NCI-H2029 (cell line): ENCODE results near the gene SLC25A51.

Experiments used
- DNase-seq: peaks from one replicate; lab custom pipeline; 2025; lab: John Stamatoyannopoulos, UW

SLC25A51 gene

DNA sequence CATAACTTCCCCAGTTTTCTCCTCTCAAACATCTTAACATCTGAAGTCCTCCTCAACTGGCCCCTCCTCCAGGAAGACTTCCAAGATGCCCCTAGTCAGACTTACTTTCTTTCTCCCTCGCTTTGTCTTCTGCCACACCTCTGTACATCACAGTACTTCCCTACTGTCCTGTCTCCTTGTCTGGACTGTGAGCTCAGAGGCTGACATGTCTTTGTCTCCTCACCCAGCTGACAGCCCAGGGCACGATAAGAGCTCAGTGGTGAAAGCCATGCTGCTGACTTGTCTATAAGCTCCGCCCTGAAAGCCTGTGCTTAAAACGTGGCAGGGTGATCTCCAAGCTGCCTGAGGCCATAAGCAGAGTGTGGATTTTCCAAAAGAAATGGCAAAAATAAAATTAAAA is 33.0 kb upstream of the SLC25A51 start:
- DNase-seq, result no peak

DNA sequence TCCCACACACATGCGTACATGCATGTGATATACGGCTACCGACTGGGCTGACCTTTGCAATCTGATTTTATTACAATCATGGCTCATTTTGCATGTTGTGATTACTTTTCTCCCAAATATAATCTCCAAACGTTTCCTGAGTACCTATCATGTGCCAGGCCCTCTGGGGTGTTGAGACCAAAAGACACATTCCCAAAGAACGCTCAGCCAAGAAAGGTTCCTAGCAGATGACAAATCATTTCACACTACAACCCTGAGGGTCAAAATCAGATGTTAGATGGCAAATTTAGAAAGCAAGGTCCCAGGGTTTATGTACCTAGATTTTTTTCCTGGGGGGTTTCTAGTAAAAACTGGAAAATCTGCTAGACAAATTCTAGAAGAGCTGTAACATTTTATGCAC is 32.4 kb upstream of the SLC25A51 start:
- no peak for DNase-seq

DNA sequence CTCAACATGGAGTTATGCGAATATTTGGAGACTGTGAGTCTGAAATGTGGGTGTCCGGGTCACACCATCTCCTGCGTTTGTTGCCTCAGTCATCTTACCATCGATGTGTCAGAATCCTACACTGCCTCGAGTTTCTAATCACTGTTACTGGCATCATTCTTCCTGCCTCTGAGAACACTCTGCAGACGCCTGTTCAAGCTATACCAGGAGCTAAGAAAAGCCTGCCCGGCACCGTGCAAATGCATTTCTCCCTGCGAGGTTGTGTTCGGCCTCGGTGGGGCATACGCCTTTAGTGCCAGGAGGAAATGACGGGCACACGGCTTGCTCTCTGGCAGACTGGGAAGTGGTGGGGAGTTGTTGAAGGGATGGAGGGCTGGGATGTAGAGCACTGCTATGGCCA is 31.2 kb upstream of the SLC25A51 start:
- DNase-seq, result no peak

DNA sequence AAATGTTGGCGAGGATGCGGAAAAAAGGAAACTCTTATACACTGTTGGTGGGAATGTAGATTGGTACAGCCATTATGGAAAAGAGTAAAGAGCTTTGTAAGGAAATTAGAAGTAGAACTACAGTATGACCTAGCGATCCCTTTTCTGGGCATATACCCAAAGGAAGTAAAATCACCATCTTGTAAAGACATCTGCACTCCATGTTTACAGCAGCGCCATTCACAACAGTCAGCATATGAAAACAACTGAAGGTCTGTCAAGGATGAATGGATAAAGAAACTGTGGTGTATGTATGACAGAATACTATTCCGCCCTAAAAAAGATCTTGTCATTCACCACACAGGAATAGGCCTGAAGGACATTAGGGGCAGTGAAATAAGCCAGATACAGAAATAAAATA is 27.7 kb upstream of the SLC25A51 start:
- no peak for DNase-seq

DNA sequence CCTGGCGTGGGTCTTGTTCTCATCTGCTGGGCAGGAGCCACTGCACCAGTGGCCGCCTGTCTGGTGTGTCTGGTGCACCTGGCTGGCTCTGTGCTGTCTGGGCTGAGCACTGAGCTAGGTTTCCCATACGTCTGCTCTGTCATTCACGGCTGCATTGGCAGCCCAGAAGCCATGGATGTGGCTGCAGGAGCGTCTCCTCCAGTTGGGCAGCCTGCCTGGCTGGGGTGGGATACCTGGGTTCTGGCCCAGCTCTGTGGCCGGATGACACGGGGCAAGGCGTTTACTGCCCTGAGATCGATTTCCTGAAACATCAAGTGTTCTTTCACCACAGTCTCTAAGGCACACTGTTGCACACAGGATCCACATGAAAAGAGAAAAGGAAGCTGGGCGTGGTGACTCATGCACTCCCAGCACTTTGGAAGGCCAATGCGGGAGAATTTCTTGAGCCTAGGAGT is 25.5 kb upstream of the SLC25A51 start:
- DNase-seq, result no peak

DNA sequence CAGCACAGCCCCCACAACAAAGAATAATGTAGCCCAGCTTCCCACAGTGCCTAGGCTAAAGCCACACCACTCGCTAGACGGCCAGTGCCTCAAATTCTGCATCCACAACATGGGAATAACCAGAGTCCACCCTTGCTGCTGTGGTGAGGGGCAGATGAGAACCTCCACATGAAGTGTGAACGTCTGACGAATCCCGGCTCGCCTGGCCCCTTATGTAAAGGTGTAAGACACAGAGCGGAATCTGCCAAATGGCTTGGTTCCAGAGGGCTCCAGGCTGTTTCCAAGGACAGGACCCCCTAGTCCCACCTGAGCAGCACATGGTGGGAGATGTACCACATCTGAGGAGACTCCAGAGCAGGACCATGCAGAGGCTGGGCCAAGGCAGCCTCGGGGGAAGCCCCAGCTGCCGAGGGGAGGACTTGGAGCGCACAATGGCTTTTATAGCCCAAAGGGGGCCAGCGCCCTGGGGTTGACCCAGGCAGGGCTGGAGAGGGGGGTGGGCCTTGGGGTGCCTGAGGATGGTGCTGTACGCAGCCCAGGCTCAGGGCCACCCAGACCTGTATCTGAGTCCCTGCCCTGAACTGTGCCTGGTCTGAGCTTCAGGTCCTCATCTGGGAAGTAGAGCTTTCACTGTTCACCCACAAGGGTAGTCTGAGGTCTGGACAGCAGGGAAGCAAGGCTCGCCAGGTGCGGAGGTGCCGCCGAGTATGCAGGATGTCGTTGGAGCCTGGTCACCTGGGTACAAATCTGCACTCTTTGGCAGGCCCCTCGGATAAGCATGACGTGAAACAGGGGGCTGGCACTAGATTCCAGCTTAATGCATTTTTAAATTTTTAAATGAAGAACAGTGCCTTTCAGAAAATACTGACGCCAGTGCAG is 24.9 kb upstream of the SLC25A51 start:
- DNase-seq, result no peak

DNA sequence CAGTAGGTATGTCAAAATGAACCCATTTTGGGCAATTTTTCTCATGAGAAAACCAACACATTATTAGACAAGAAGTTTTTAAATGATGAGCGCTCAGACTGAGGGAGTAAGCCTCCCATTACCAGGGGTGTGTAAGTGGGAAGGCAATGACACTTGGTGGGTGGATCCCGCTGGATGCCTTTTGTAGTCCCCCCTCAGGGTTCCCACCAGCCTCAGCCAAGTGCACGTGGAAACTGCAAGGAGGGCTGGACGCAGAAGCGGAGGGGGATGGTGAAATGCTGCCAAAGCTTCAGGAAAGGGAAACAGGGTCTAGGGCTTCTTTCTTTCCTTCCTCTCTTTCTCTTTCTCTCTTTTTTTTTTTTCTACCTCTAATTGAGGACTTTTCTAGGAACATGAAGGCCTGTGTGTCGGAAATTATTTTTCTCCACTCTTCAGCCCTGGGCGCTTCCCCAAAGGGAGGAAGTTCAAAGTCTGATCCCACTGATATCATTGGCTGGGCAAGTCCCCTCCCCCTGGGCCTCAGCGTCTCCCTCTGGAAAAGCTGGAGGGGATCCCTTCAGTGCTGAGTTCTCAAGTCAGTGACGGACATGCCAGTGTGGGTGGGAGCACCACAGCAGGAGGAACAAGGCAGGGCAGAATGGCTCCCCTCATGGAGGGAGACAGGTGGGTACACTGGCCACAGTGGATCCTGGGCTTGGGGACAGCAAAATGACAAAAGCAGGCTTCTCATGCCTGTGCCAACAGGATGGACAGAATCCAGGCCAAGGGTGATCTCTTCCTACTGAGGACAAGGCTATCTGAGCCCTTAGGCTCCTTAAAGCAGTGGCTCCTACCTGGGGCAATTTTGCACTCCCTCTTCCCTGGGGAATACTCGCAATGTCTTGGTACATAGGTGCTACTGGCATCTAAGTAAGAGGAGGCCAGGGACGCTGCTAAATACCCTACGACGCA is 23.9 kb upstream of the SLC25A51 start:
- DNase-seq, result no peak

DNA sequence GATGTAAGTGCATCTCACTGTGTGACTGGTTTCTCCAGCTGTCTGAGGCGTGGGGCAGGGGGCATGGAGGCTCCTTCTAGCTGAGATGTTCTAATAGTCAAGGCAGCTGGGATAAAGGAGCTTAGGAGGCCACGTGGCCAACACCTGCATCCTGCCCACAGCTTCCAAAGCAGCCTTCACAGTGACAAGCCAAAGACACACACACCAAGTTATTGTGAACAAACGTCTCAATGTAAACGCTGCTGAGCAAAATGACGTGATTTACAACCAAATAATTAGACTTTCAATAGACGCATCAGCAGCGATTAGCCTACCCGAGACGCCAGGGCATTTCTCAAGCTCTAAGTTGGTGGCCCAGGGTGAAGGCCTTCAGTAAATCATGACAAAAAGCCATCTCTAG is 23.2 kb upstream of the SLC25A51 start:
- no peak for DNase-seq

DNA sequence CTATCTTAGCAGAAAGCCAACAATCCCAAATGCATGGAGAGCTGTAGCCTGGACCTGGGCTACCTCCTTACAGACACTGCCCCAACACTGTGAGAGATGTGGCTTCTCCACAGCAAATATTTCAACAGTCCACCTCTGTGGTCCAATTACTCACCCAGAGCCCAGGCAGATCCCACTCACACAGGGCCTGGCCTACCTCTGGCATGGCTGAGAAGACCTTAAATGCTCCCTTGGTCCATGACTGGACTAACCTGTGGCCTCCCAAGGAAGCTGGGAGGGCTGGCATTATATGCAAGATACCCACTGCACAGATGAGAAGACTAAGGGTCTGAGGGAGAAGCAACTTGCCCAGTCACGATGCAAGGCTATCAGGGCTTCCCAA is 22.8 kb upstream of the SLC25A51 start:
- DNase-seq, result no peak

DNA sequence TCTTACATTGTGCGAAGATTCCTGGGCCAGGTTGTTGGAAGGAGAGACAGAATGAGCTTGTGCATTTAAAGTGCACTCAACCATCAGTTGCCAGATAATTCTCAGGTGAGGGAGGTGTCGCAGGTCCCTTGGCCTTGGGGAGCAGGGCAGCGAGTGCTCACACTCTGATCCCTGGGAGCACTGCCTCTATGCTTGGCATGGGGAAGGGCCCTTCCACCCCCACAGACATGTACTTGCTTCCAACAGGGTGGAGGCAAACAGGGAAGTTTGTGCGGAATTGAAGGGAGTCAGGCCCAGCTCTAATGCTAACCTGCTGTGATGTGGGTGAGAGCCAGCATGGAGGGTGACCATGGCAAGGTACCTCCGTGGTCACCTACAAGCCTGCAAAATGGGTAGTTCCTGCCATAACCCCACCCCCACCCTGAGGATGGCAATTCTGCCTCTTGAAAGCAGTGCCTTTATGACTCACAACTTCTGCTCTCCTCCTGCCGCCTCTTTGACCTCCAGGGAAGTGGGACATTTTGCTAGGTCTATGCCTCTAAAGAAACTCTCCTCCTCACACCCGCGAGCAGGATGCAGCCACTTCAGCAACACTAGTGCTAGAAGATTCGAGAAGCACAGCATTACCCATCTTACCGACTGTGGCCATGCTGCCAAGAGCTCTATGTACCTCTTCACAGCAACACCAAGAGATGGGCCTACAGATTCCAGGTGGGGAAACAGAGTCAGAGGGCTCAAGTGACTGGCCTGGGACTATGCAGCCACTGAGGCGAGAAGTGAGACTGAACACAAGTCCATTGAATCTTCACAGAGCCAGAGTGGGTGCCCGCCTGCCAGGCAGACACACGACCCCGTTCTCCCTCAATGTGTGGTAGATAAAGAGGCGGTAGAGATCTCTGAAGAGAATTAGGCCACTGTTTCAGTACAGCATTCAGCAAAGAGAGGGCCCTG is 22.1 kb upstream of the SLC25A51 start:
- no peak for DNase-seq

DNA sequence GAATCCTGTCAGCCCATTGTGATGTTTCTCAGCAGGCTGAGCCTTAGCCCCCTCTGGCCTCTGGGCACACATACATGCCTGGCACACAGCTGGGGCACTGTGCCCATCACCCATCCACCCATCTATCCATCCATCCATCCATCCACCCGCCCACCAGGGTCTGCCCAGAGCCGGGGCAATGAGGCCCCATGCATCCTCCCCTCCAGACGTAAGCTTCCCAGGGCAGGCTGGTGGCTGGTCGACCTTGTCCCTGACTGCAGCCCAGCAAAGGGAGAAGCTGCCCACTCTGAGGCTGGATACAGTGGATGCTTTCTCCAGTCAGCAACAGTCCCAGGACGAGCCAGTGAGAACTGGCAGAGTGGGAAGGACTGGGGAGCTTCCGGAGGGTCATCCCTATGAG is 21.1 kb upstream of the SLC25A51 start:
- DNase-seq, result no peak

DNA sequence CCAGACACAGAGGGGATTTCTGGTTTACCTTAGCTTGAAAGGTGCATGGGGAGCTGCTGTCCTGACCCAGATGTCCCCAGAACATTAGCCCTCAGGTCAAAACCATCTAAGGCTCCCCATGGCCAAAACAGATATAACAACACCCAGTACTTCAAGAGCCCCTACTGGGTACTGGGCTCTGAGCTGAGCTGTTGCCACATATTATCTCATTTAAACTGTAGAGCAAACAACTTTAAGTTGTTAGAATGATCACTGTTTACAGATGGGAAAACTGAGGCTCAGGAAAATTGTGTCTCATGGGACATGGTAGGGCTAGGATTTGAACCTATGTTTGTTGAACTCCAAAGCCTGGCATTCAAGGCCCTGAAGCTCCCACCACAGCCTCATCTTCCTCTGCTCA is 20.6 kb upstream of the SLC25A51 start:
- no peak for DNase-seq

DNA sequence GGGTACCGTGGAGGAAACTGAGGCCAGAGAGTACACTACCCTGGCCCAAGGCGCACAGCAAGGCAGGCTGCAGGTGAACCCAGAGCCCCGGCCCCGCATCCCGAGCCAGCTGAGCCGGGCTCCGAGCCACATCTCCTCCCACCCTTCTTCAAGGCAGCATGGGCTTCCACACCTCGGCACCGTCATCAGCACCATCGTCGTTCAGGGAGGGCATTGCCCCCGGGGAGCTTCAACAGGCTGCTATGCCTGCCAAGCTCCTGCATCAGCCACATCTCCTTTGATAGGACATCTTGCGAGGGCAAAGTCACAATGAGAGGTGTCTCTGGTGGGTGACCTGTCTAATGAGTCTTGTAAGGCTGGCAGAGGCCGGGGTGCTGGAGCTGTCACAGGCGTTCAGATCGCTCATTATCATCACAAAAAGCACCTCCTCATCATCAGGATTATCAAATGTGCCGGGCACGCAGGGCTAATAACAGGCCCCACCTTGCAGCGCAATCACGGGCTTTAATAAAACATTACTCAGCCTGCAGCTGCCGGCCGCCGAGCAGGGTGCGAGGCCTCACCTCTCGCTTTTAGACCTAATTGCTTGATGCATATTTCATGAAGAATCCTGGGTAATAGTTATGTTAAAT is 20.0 kb upstream of the SLC25A51 start:
- DNase-seq, result no peak

DNA sequence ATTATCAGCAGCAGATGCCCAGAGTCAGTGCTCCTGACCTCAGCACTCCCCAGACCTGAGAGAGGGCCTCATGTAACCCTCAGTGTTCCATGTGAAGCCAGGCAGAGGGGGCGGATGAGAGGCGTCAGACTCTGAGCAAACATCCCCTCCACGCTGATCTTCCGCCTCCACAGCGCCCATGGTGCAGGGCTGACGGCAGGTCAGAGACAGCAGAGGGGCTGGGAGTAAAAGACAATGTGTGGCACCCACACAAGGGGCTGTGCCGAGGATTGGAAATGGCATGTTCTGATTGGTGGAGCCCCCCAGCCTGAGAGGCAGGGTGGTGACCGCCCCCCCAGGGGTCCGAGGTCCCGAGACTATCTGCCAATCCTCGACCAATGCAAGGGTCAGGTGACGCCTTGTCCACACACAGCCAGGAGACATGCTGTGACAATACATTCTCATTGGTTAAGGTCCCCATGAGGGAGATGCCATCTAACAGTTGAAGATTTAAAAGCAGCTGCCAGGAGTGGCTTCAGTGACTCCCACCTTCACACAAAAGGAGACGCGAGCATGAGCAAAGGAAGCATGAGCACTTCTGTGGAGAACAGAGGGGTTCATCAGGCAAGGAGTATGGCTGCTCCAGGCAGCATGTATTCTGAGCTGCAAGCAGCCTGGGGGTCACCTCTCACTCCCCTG is 19.3 kb upstream of the SLC25A51 start:
- no peak for DNase-seq

DNA sequence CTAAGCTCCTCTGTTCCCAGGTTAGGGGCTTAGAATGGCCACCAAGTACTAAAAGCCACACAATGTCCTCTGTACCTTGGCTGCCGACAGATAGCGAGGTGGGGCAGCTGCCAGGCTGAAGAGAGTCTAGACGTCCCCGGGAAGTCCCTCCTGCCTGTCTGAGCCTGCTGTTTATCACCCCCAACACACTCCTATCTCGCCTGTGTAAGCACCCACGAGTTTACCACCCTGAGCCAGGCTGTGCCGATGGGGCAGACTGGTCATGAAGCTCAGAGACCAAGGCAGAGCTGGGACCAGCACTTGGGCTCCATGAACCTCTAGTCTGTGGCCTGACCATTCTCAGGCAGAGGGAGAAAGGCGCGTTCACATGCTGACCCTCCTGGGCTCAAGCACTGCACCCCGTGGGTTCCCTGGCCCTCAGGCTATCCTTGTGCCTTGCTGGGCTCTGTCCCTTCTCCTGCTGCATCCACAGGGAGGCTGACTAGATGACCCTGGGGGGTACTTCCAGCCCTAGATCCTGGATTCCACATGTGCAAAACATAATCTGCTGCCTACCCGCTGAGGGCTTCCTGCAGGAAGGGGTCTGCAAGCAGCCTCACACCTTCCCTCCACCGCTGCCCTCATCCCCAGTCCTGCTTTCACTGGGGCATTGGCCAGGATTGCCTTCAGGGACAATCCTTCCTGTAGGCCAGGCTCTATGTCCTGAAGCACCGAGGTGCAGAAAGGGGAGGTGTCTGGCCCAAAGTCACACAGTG is 18.6 kb upstream of the SLC25A51 start:
- DNase-seq, result no peak

DNA sequence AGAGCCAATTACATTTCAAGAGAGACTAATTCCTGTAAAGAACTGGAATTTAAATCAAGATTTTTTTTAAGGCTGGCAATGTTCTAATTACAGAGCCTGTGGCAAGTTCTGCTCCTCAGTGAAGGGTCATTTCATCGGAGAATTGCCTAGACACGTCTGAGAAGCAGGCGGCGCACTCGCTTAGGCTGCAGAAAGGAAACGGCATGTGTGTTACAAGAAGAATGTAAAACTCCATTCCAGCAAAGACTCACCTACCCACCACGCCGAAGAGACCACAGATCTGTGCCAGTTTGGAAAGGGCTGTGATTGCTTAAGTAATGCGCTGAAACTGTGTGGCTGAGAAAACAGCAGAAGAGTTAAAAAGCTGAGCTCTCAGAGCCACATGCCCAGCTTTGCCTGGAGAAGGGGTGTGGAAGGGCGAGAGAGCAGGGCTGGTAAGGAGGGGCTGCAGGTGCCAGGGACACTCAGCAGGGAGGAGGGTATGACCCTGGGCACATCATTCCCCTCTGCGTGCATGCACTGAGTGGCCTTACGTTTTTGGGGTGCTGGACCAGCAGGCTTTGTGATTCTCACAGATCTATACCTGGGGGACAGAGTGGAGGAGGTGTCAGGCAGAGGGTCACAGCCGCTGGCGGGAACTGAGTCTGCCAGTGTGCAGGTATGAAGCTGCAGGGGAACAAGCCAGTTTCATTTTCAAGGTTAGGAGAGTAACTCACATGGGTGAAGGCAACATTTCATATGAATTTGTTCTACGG is 17.8 kb upstream of the SLC25A51 start:
- no peak for DNase-seq

DNA sequence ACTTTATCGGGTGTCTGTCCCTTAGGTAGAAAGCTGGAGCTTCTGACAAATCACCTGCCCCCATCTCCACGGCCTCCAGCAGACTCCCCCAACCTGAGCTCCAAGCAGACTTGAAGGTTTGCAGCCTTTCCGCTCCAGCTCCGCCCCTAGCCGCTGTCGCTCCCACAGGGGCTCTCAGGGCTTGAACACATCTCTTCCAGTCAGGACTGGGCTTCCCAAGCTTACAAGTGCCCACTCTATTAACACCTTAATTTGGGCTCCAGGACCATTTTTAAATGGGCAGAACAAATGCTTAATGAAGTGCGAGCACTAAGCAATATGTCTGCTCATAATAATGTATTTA is 17.2 kb upstream of the SLC25A51 start:
- DNase-seq, result no peak

DNA sequence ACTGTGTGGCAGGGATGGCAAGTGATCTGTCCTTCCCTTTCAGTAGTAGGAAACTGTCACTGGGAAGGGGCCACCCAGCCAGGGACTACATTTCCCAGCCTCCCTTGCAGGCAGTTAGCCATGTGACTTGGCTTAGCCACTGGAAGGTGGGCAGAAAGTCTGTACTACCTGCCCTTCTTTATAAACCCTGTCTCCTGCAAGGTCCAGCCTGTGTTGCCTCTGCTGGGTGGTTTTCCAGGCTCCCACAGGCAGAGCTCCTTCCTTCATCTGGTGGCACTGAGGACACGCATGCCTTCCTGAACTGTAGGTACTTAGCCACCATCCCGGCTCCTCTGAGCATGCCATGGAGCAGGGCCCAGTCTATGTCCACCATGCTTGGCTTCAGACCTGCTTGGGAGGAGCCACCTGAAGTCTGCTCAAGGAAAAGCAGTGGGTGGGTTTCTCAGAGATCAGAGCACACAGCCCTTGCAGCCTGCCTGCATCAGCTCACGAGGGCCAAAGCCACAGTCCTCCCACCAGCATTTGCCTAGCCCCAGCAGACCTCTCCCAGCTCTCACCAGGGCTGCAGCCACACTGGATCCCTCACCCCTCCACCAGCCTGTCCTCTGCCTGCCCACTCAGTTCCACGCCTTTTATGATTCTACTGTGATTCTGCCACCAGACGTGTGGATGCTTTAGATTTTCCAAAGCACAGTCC is 16.7 kb upstream of the SLC25A51 start:
- no peak for DNase-seq

DNA sequence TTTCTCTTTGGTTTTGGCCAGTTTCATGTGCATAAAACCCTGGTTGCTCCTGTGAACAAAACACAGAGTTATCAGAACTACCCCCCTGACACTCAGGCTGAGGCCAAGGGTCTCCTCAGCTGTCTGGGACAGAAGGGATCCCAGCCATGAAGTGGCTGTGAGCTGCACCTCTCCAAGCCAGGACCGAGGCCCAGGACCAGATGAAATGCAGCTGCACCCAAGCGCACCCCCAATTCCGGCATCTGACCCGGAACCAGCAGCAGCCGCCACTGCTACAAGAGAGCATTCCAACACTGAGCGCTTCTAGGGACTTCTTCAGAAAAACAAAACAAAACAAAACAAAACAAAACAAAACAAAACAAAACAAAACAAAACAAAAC is 16.0 kb upstream of the SLC25A51 start:
- no peak for DNase-seq
